A549 (cell line): ENCODE data around the gene ATXN7. TPM values are rescaled to one million over a fixed set of nuclear protein-coding genes. Genes with fewer than 3 reads are reported as not detected.

Experiments used
- ATAC-seq, 2 experiments: fragments of 200-7000 bp in 1 of 2; fragments of >200 bp in 1 of 2; cut with Nextera tagmentation in 1 of 2; cut with Tn5 transposase in 1 of 2; 3 replicates each; pipeline versions ENCODE4 v1.8.0 to v1.9.1; 2018 to 2020; ENCODE audit warnings: mild to moderate bottlenecking in 1 of 2, moderate library complexity in 1 of 2
- CTCF ChIA-PET: fragments of 300-600 bp; sonication (Branson Sonifier 250); formaldehyde crosslinking; extraction: SDS; loops from one replicate; lab custom pipeline; 2021; ENCODE audit warnings: antibody characterized with exemption, inconsistent platforms; lab: Yijun Ruan, JAX
- POLR2A ChIA-PET: fragments of 350-600 bp; formaldehyde crosslinking; extraction: SDS; loops from one replicate; lab custom pipeline; 2021; ENCODE audit warnings: antibody characterized with exemption, inconsistent platforms; lab: Yijun Ruan, JAX
- DNase-seq, 2 experiments: peaks; one replicate each; pipeline versions ENCODE4 v3.0.0 to v3.0.0-alpha.2; 2011 to 2016; ENCODE audit warnings: low read depth in 1 of 2, low spot score in 1 of 2
- FAIRE-seq: peaks from 2 replicates; lab custom pipeline; 2011; peaks lifted over from hg19 to GRCh38; lab: Jason Lieb, UNC
- H3K27ac ChIP-seq, 2 experiments: fragments of >200 bp; sonication (Bioruptor Twin); formaldehyde crosslinking; 3 replicates each; pipeline ENCODE4 v1.5.1; 2016 to 2017
- H3K4me1 ChIP-seq: fragments of >200 bp; sonication (Bioruptor Twin); formaldehyde crosslinking; 3 replicates; pipeline ENCODE4 v1.6.1; 2016
- H3K4me2 ChIP-seq: fragments of >200 bp; sonication (Bioruptor Twin); formaldehyde crosslinking; 3 replicates; pipeline ENCODE4 v1.6.1; 2016
- H3K4me3 ChIP-seq: fragments of >200 bp; sonication (Bioruptor Twin); formaldehyde crosslinking; 3 replicates; pipeline ENCODE4 v1.5.1; 2016
- H3K9me3 ChIP-seq: fragments of >200 bp; sonication (Bioruptor Twin); formaldehyde crosslinking; 3 replicates; pipeline ENCODE4 v1.6.1; 2016
- CEBPB ChIP-seq, 2 experiments: fragments of >200 bp in 1 of 2; sonication (Bioruptor Twin) in 1 of 2; formaldehyde crosslinking in 1 of 2; IDR thresholded peaks; 2 replicates each; pipeline ENCODE4 v1.6.1; 2012 to 2016
- CHD2 ChIP-seq: fragments of 150-350 bp; IDR thresholded peaks from 2 replicates; pipeline ENCODE4 v1.6.1; 2014; ENCODE audit warnings: low read length; ENCODE audit not compliant: partially characterized antibody
- CHD4 ChIP-seq: fragments of 200-600 bp; sonication (generic); IDR thresholded peaks from 2 replicates; pipeline ENCODE4 v1.6.1; 2016; ENCODE audit warnings: antibody characterized with exemption, mild to moderate bottlenecking, borderline replicate concordance
- FOSB ChIP-seq: fragments of 250-450 bp; sonication (Bioruptor Pico); IDR thresholded peaks from 2 replicates; pipeline ENCODE4 v1.5.0; 2020; ENCODE audit warnings: mild to moderate bottlenecking, moderate library complexity
- FOXS1 ChIP-seq: fragments of 250-450 bp; sonication (Bioruptor Pico); IDR thresholded peaks from 2 replicates; pipeline ENCODE4 v1.5.0; 2020; ENCODE audit warnings: mild to moderate bottlenecking, moderate library complexity
- HDAC2 ChIP-seq: fragments of 200-600 bp; sonication (generic); IDR thresholded peaks from 2 replicates; pipeline ENCODE4 v1.6.1; 2016
- HOXA7 ChIP-seq: fragments of 250-450 bp; sonication (Bioruptor Pico); IDR thresholded peaks from 2 replicates; pipeline ENCODE4 v1.5.0; 2020; ENCODE audit warnings: mild to moderate bottlenecking, moderate library complexity
- HOXB5 ChIP-seq: fragments of 250-450 bp; sonication (Bioruptor Pico); IDR thresholded peaks from 2 replicates; pipeline ENCODE4 v1.5.0; 2020; ENCODE audit warnings: mild to moderate bottlenecking, moderate library complexity
- KDM1A ChIP-seq: fragments of 200-600 bp; sonication (generic); IDR thresholded peaks from 2 replicates; pipeline ENCODE4 v1.6.1; 2016; ENCODE audit warnings: low read depth, mild to moderate bottlenecking
- KDM5A ChIP-seq: fragments of 200-600 bp; sonication (generic); IDR thresholded peaks from 2 replicates; pipeline ENCODE4 v1.6.1; 2016; ENCODE audit warnings: antibody characterized with exemption, mild to moderate bottlenecking
- MAFK ChIP-seq: fragments of 450-650 bp; IDR thresholded peaks from 2 replicates; pipeline ENCODE4 v1.6.1; 2014; ENCODE audit not compliant: partially characterized antibody
- NFE2L2 ChIP-seq: fragments of 150-350 bp; conservative IDR thresholded peaks from 2 replicates; pipeline ENCODE4 v1.6.1; 2014; ENCODE audit warnings: low read length
- NPAS2 ChIP-seq: fragments of 250-450 bp; sonication (Bioruptor Pico); IDR thresholded peaks from 2 replicates; pipeline ENCODE4 v1.8.0; 2022; ENCODE audit warnings: mild to moderate bottlenecking, moderate library complexity, borderline replicate concordance
- POLR2A ChIP-seq: IDR thresholded peaks from 2 replicates; pipeline ENCODE4 v1.6.1; 2012; ENCODE audit warnings: mild to moderate bottlenecking, low read length
- RARB ChIP-seq: fragments of 250-450 bp; sonication (Bioruptor Pico); IDR thresholded peaks from 2 replicates; pipeline ENCODE4 v1.8.0; 2021; ENCODE audit warnings: mild to moderate bottlenecking, moderate library complexity
- SREBF2 ChIP-seq: fragments of 450-650 bp; IDR thresholded peaks from 2 replicates; pipeline ENCODE4 v1.6.1; 2014; ENCODE audit warnings: mild to moderate bottlenecking, moderate library complexity
- TFCP2L1 ChIP-seq: fragments of 250-450 bp; sonication (Bioruptor Pico); IDR thresholded peaks from 2 replicates; pipeline ENCODE4 v1.5.0; 2021; ENCODE audit warnings: mild to moderate bottlenecking
- TP53 ChIP-seq: fragments of 250-450 bp; sonication (Bioruptor Pico); IDR thresholded peaks from 2 replicates; pipeline ENCODE4 v1.5.0; 2021; ENCODE audit warnings: mild to moderate bottlenecking, moderate library complexity
- ZC3H11A ChIP-seq: fragments of 450-650 bp; IDR thresholded peaks from 2 replicates; pipeline ENCODE4 v1.6.1; 2014; ENCODE audit warnings: antibody characterized with exemption, mild to moderate bottlenecking
- ZSCAN20 ChIP-seq: fragments of 250-450 bp; sonication (Bioruptor Pico); IDR thresholded peaks from 2 replicates; pipeline ENCODE4 v1.8.0; 2022; ENCODE audit warnings: mild to moderate bottlenecking, moderate library complexity
- WGBS: methylation state at CpG from one replicate; pipeline ENCODE4 v1.1.6; 2017; ENCODE audit errors: missing lambda C conversion rate; 5-methylcytosine and 5-hydroxymethylcytosine counted together
- polyA plus RNA-seq, 4 experiments: library from polyadenylated mRNA; depleted of rRNA in 3 of 4; stranded (reverse); fragments of >200 nt; fragmentation: RNase III in 1 of 4; extraction: RNeasy Plus Mini Kit Qiagen cat#74134 plus additional on column Dnase treatment in 1 of 4; gene quantifications; 2 replicates in 3 of 4; 3 replicates in 1 of 4; pipeline ENCODE4 v1.2.3, GENCODE V29; 2011 to 2017
- TF ChIP-seq, protein P1 (sequence below): fragments of 250-450 bp; sonication (Bioruptor Pico); IDR thresholded peaks from 2 replicates; pipeline ENCODE4 v1.5.0; 2020; ENCODE audit warnings: low read depth, mild to moderate bottlenecking, moderate library complexity
- TF ChIP-seq, protein P2 (sequence below): IDR thresholded peaks from 2 replicates; pipeline ENCODE4 v1.6.1; 2012
- TF ChIP-seq, protein P3 (sequence below): fragments of >200 bp; sonication (Bioruptor Twin); formaldehyde crosslinking; IDR thresholded peaks from 3 replicates; pipeline ENCODE4 v1.5.1; 2016
- TF ChIP-seq, protein P4 (sequence below): fragments of >200 bp; sonication (Bioruptor Twin); formaldehyde crosslinking; IDR thresholded peaks from 3 replicates; pipeline ENCODE4 v1.6.1; 2016
- TF ChIP-seq, protein P5 (sequence below): fragments of 450-650 bp; IDR thresholded peaks from 2 replicates; pipeline ENCODE4 v1.6.1; 2014; ENCODE audit warnings: antibody characterized with exemption

ATXN7 gene
- polyA plus RNA-seq, 2 of the 4 experiments (the other 2 are of a cell fraction): 5.4 to 7.3 TPM

DNA sequence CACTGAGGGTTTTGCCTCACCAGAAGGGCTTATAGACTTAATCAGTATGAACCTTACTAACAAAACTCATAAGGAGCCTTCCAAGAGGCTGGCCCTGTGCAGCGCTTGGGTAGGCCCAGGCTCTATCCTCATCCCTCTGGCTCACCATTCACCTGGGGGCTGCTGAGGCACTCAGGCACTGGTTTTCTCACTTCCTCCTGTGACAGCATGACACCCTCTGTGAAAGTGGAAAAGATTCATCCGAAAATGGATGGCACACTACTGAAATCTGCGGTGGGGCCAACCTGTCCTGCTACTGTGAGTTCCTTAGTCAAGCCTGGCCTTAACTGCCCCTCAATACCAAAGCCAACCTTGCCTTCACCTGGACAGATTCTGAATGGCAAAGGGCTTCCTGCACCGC is 118.3 kb downstream of the ATXN7 start (continued):
- TF ChIP-seq ZC3H11A (no peak), CHD2 (no peak), CHD4 (no peak), HOXA7 (CRISPR knock-in tag) (no peak), NPAS2 (CRISPR knock-in tag) (no peak), ZSCAN20 (CRISPR knock-in tag) (no peak), POLR2A (no peak), MAFK (no peak), FOXS1 (CRISPR knock-in tag) (no peak)
- TF ChIP-seq, protein P1, sequence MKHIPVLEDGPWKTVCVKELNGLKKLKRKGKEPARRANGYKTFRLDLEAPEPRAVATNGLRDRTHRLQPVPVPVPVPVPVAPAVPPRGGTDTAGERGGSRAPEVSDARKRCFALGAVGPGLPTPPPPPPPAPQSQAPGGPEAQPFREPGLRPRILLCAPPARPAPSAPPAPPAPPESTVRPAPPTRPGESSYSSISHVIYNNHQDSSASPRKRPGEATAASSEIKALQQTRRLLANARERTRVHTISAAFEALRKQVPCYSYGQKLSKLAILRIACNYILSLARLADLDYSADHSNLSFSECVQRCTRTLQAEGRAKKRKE (CRISPR knock-in tag): no peak

DNA sequence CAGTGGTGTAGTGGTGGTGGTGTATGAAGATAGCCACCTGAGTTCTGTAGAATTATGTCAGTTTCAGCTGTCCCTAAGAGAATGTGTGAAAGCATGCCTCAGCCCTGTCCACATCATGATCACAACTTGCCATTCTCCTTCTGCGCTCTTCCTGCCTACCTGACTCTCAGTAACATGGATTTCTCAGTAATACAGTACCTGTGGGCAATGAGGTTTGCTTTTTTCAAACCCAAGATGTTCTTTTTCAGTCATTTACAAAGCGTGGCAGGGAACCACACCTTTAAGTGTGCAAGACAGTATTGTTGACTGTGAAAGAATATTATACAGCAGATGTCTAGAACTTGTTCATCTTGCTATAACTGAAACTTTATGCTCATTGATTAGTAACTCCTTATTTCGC is 120.7 kb downstream of the ATXN7 start:
- FAIRE-seq (no peak), ATAC-seq (no peak), DNase-seq (no peak)
- ChIA-PET CTCF (interaction anchor here (2.4 kb wide), 1 partner anchor 9 kb away, joined by 11 read pairs; no protein-coding TSS in a partner anchor), POLR2A (no interaction called here)
- H3K4me1 ChIP-seq: no peaks in the 10 kb centered on the region
- no peak overlapping the region for H3K27ac ChIP-seq
- H3K9me3 ChIP-seq: no peaks in the 10 kb centered on the region
- no peak overlapping the region for H3K4me3 ChIP-seq
- WGBS: 93% methylated on average over 3 of the region's 3 CpGs
- TF ChIP-seq, protein P2, sequence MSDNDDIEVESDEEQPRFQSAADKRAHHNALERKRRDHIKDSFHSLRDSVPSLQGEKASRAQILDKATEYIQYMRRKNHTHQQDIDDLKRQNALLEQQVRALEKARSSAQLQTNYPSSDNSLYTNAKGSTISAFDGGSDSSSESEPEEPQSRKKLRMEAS: no peak
- TF ChIP-seq NPAS2 (CRISPR knock-in tag): no peak
- no peak for TF ChIP-seq RARB (CRISPR knock-in tag)
- TF ChIP-seq, protein P3, sequence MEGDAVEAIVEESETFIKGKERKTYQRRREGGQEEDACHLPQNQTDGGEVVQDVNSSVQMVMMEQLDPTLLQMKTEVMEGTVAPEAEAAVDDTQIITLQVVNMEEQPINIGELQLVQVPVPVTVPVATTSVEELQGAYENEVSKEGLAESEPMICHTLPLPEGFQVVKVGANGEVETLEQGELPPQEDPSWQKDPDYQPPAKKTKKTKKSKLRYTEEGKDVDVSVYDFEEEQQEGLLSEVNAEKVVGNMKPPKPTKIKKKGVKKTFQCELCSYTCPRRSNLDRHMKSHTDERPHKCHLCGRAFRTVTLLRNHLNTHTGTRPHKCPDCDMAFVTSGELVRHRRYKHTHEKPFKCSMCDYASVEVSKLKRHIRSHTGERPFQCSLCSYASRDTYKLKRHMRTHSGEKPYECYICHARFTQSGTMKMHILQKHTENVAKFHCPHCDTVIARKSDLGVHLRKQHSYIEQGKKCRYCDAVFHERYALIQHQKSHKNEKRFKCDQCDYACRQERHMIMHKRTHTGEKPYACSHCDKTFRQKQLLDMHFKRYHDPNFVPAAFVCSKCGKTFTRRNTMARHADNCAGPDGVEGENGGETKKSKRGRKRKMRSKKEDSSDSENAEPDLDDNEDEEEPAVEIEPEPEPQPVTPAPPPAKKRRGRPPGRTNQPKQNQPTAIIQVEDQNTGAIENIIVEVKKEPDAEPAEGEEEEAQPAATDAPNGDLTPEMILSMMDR: no peak
- TF ChIP-seq ZSCAN20 (CRISPR knock-in tag): no peak
- TF ChIP-seq KDM5A: no peak
- TF ChIP-seq, protein P4, sequence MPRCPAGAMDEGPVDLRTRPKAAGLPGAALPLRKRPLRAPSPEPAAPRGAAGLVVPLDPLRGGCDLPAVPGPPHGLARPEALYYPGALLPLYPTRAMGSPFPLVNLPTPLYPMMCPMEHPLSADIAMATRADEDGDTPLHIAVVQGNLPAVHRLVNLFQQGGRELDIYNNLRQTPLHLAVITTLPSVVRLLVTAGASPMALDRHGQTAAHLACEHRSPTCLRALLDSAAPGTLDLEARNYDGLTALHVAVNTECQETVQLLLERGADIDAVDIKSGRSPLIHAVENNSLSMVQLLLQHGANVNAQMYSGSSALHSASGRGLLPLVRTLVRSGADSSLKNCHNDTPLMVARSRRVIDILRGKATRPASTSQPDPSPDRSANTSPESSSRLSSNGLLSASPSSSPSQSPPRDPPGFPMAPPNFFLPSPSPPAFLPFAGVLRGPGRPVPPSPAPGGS: no peak
- no peak for TF ChIP-seq CEBPB (IDR thresholded peaks at IDR 0.05)
- no peak for TF ChIP-seq FOSB
- TF ChIP-seq TP53 (CRISPR knock-in tag): no peak
- no peak for TF ChIP-seq FOXS1 (CRISPR knock-in tag)
- TF ChIP-seq KDM1A: no peak
- TF ChIP-seq, protein P5, sequence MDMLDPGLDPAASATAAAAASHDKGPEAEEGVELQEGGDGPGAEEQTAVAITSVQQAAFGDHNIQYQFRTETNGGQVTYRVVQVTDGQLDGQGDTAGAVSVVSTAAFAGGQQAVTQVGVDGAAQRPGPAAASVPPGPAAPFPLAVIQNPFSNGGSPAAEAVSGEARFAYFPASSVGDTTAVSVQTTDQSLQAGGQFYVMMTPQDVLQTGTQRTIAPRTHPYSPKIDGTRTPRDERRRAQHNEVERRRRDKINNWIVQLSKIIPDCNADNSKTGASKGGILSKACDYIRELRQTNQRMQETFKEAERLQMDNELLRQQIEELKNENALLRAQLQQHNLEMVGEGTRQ: no peak
- no peak for TF ChIP-seq HDAC2
- no peak for TF ChIP-seq HOXB5
- H3K4me2 ChIP-seq: no peak overlapping the region

DNA sequence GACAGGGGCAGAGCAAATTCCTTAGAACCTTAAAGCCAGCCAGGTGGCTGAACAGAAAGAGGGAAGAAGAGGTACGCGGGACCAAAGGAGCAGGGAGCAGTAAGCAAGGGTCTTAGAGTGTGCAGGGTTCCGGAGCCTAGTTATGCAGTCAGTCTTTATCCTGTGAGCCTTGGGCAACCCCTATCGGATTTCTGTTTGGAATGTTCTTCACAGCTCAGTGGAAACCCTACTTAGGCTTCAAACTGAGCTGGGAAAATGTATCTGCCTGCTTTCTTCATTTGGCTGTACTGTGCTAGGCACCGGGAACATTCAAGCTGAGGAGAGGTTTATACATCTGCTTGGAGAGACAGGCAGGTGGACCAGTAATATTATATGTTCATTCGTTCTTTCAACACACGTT is 122.5 kb downstream of the ATXN7 start:
- Histone ChIP-seq H3K4me1 (no peaks in the 10 kb centered on the region), H3K27ac (no peak overlapping the region), H3K9me3 (no peaks in the 10 kb centered on the region), H3K4me2 (no peak overlapping the region), H3K4me3 (no peak overlapping the region)
- no peak for FAIRE-seq
- no peak for ATAC-seq
- ChIA-PET CTCF (interaction anchor here (1.1 kb wide), 1 partner anchor 14 kb away, joined by 3 read pairs; no protein-coding TSS in a partner anchor), POLR2A (no interaction called here)
- no peak for DNase-seq
- TF ChIP-seq TP53 (CRISPR knock-in tag) (no peak), NFE2L2 (no peak), CHD4 (no peak), SREBF2 (no peak), TFCP2L1 (CRISPR knock-in tag) (no peak)
- WGBS: 89% methylated on average over 7 of the region's 7 CpGs
